WTC11 (cell line): ENCODE results near the gene AGFG2. TPM values are rescaled to one million over a fixed set of nuclear protein-coding genes. Genes with fewer than 3 reads are reported as not detected.
A peak's percentile ranks its signal among the peaks of the same experiment; 100 is the strongest.

Experiments
- ATAC-seq: fragments of 200-7000 bp; cut with Tn5 transposase; 2 replicates; pipeline ENCODE4 v1.10.0; 2021; ENCODE audit warnings: mild to moderate bottlenecking, moderate library complexity
- CTCF ChIA-PET: fragments of 300-600 bp; sonication (Branson Sonifier 250); formaldehyde crosslinking; loops from one replicate; lab custom pipeline; 2021; ENCODE audit warnings: antibody characterized with exemption; lab: Charles Lee
- POLR2A ChIA-PET: fragments of 350-600 bp; sonication (Branson Sonifier 250); formaldehyde crosslinking; loops from one replicate; lab custom pipeline; 2021; ENCODE audit warnings: antibody characterized with exemption; lab: Charles Lee
- DNase-seq: peaks from one replicate; pipeline ENCODE4 v3.0.0; 2021; ENCODE audit warnings: low spot score
- H3K27ac Mint-ChIP-seq: 2 replicates; pipeline ENCODE4 v1.8.0; 2021; ENCODE audit warnings: mixed read lengths
- H3K27me3 Mint-ChIP-seq: 2 replicates; pipeline ENCODE4 v1.8.0; 2021; ENCODE audit warnings: low read depth, mild to moderate bottlenecking, moderate library complexity, mixed read lengths
- H3K36me3 Mint-ChIP-seq: 2 replicates; pipeline ENCODE4 v1.8.0; 2021; ENCODE audit warnings: mixed read lengths
- H3K4me1 Mint-ChIP-seq: 2 replicates; pipeline ENCODE4 v1.8.0; 2022; ENCODE audit warnings: mixed read lengths
- H3K4me3 Mint-ChIP-seq: 2 replicates; pipeline ENCODE4 v1.8.0; 2021; ENCODE audit warnings: mild to moderate bottlenecking, moderate library complexity, mixed read lengths
- H3K9me3 Mint-ChIP-seq: 2 replicates; pipeline ENCODE4 v1.8.0; 2021; ENCODE audit warnings: mixed read lengths
- ETV6 ChIP-seq: sonication (generic); formaldehyde crosslinking; IDR thresholded peaks from 2 replicates; pipeline ENCODE4 v1.8.1; 2022; ENCODE audit warnings: mild to moderate bottlenecking, missing genetic modification reagents
- FOXJ3 ChIP-seq: sonication (generic); formaldehyde crosslinking; IDR thresholded peaks from 2 replicates; pipeline ENCODE4 v1.9.0; 2021; ENCODE audit warnings: missing genetic modification reagents, mild to moderate bottlenecking, borderline replicate concordance
- JAZF1 ChIP-seq: fragments of 250-450 bp; sonication (Bioruptor Pico); IDR thresholded peaks from 2 replicates; pipeline ENCODE4 v1.9.0; 2021; ENCODE audit warnings: moderate library complexity, mild to moderate bottlenecking, inconsistent platforms
- JUN ChIP-seq: sonication (generic); formaldehyde crosslinking; IDR thresholded peaks from 2 replicates; pipeline ENCODE4 v1.8.0; 2023; ENCODE audit warnings: mild to moderate bottlenecking, missing genetic modification reagents
- NR3C1 ChIP-seq: sonication (generic); formaldehyde crosslinking; conservative IDR thresholded peaks from 2 replicates; pipeline ENCODE4 v1.8.1; 2023; ENCODE audit warnings: low read depth, mild to moderate bottlenecking, missing genetic modification reagents
- RELA ChIP-seq: sonication (generic); formaldehyde crosslinking; IDR thresholded peaks from 2 replicates; pipeline ENCODE4 v1.8.1; 2022; ENCODE audit warnings: missing genetic modification reagents, mild to moderate bottlenecking, borderline replicate concordance
- SP1 ChIP-seq: sonication (generic); formaldehyde crosslinking; conservative IDR thresholded peaks from 2 replicates; pipeline ENCODE4 v1.8.1; 2022; ENCODE audit warnings: missing genetic modification reagents
- TP53 ChIP-seq: sonication (generic); formaldehyde crosslinking; IDR thresholded peaks from 2 replicates; pipeline ENCODE4 v1.8.1; 2023; ENCODE audit warnings: mild to moderate bottlenecking, missing genetic modification reagents
- ZBTB21 ChIP-seq: sonication (generic); formaldehyde crosslinking; IDR thresholded peaks from 2 replicates; pipeline ENCODE4 v1.8.1; 2023; ENCODE audit warnings: mild to moderate bottlenecking, missing genetic modification reagents, borderline replicate concordance
- ZNF219 ChIP-seq: sonication (generic); formaldehyde crosslinking; IDR thresholded peaks from 2 replicates; pipeline ENCODE4 v1.8.0; 2023; ENCODE audit warnings: missing genetic modification reagents, mild to moderate bottlenecking, borderline replicate concordance
- total RNA-seq: library from RNA; stranded (reverse); gene quantifications from 3 replicates; pipeline ENCODE4 v1.2.3, GENCODE V29; 2021
- TF ChIP-seq, protein P1 (sequence below): sonication (generic); formaldehyde crosslinking; IDR thresholded peaks from 2 replicates; pipeline ENCODE4 v1.8.0; 2023; ENCODE audit warnings: mild to moderate bottlenecking, missing genetic modification reagents
- TF ChIP-seq, protein P2 (sequence below): sonication (generic); formaldehyde crosslinking; IDR thresholded peaks from 2 replicates; pipeline ENCODE4 v1.8.0; 2023; ENCODE audit warnings: missing genetic modification reagents, mild to moderate bottlenecking, borderline replicate concordance
- TF ChIP-seq, protein P3 (sequence below): sonication (generic); formaldehyde crosslinking; IDR thresholded peaks from 2 replicates; pipeline ENCODE4 v1.8.0; 2022; ENCODE audit warnings: mild to moderate bottlenecking, missing genetic modification reagents
- TF ChIP-seq, protein P4 (sequence below): fragments of 250-450 bp; sonication (Bioruptor Pico); conservative IDR thresholded peaks from 2 replicates; pipeline ENCODE4 v1.9.0; 2021; ENCODE audit warnings: mild to moderate bottlenecking
- TF ChIP-seq, protein P5 (sequence below): fragments of 250-450 bp; sonication (Bioruptor Pico); IDR thresholded peaks from 2 replicates; pipeline ENCODE4 v1.9.0; 2021; ENCODE audit warnings: mild to moderate bottlenecking, borderline replicate concordance

Gene AGFG2
- total RNA-seq, 1 experiment from 2014 or later, result 6.4 TPM

DNA sequence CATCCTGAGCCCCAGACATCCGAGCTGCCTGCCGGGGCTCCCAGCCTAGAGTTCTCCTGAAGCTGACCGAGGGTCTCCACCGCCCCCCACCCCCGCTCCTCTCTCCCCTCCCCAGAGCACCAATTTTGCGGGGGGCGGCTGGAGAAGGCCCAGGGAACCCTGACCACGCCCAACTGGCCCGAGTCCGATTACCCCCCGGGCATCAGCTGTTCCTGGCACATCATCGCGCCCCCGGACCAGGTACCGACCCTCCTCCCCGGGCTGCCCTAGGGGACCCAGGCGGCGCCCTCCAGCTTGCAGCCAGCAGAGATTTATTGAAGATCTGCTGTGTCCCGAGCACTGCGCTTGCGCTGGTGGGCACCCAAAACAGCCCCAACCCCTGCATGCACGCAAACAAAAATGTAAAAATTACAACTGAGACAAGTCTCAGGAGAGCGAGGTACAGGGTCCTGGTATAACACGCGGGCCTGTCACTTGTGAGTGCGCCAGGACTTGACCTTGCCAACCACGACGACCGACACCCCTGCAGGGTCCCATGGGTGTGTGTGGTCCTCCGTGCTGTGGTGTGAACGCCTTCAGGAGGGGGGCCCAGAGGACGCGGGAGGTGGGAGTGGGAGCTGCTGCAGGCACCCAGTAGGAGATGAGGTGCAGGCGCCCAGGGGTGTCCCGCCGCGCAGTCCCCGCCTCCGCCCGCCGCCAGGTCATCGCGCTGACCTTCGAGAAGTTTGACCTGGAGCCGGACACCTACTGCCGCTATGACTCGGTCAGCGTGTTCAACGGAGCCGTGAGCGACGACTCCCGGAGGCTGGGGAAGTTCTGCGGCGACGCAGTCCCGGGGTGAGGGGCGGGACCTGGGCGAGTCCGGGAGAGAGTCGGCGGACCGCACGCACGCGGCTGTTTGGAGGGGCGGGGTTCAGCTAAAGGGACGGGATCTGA is 66.2 kb downstream of the AGFG2 start:
- ATAC-seq, result peak; percentile 2; the same call in 1 of the 2 replicates
- POLR2A ChIA-PET, result interaction anchor here (0.6 to 3.0 kb wide), 4 partner anchors 19 to 101 kb away, joined by 4 to 9 read pairs (median 7); partner anchors contain the start of genes FBXO24, LRCH4 and POP7
- no peak for TF ChIP-seq FOXJ3 (CRISPR knock-in tag)
- 0 out of 2 replicates have a peak, but pooled peaks have one; percentile 12 for TF ChIP-seq RELA (CRISPR knock-in tag)
- no peak for TF ChIP-seq ZBTB21 (CRISPR knock-in tag)
- TF ChIP-seq JUN (CRISPR knock-in tag), result no peak
- TF ChIP-seq, protein P1, sequence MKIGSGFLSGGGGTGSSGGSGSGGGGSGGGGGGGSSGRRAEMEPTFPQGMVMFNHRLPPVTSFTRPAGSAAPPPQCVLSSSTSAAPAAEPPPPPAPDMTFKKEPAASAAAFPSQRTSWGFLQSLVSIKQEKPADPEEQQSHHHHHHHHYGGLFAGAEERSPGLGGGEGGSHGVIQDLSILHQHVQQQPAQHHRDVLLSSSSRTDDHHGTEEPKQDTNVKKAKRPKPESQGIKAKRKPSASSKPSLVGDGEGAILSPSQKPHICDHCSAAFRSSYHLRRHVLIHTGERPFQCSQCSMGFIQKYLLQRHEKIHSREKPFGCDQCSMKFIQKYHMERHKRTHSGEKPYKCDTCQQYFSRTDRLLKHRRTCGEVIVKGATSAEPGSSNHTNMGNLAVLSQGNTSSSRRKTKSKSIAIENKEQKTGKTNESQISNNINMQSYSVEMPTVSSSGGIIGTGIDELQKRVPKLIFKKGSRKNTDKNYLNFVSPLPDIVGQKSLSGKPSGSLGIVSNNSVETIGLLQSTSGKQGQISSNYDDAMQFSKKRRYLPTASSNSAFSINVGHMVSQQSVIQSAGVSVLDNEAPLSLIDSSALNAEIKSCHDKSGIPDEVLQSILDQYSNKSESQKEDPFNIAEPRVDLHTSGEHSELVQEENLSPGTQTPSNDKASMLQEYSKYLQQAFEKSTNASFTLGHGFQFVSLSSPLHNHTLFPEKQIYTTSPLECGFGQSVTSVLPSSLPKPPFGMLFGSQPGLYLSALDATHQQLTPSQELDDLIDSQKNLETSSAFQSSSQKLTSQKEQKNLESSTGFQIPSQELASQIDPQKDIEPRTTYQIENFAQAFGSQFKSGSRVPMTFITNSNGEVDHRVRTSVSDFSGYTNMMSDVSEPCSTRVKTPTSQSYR (CRISPR knock-in tag), result no peak
- TF ChIP-seq, protein P2, sequence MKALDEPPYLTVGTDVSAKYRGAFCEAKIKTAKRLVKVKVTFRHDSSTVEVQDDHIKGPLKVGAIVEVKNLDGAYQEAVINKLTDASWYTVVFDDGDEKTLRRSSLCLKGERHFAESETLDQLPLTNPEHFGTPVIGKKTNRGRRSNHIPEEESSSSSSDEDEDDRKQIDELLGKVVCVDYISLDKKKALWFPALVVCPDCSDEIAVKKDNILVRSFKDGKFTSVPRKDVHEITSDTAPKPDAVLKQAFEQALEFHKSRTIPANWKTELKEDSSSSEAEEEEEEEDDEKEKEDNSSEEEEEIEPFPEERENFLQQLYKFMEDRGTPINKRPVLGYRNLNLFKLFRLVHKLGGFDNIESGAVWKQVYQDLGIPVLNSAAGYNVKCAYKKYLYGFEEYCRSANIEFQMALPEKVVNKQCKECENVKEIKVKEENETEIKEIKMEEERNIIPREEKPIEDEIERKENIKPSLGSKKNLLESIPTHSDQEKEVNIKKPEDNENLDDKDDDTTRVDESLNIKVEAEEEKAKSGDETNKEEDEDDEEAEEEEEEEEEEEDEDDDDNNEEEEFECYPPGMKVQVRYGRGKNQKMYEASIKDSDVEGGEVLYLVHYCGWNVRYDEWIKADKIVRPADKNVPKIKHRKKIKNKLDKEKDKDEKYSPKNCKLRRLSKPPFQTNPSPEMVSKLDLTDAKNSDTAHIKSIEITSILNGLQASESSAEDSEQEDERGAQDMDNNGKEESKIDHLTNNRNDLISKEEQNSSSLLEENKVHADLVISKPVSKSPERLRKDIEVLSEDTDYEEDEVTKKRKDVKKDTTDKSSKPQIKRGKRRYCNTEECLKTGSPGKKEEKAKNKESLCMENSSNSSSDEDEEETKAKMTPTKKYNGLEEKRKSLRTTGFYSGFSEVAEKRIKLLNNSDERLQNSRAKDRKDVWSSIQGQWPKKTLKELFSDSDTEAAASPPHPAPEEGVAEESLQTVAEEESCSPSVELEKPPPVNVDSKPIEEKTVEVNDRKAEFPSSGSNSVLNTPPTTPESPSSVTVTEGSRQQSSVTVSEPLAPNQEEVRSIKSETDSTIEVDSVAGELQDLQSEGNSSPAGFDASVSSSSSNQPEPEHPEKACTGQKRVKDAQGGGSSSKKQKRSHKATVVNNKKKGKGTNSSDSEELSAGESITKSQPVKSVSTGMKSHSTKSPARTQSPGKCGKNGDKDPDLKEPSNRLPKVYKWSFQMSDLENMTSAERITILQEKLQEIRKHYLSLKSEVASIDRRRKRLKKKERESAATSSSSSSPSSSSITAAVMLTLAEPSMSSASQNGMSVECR (CRISPR knock-in tag), result peak; percentile 47; the same call in 1 of the 2 replicates
- 0 out of 2 replicates have a peak, but pooled peaks have one; percentile 4 for TF ChIP-seq SP1 (CRISPR knock-in tag)
- TF ChIP-seq, protein P3, sequence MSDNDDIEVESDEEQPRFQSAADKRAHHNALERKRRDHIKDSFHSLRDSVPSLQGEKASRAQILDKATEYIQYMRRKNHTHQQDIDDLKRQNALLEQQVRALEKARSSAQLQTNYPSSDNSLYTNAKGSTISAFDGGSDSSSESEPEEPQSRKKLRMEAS (CRISPR knock-in tag), result peak; percentile 70
- 0 out of 2 replicates have a peak, but pooled peaks have one; percentile 32 for TF ChIP-seq TP53
- Mint-ChIP-seq H3K27ac (no peak overlapping the region), H3K9me3 (no peaks in the 10 kb centered on the region), H3K4me3 (peak overlapping the region; percentile 84), H3K36me3 (peaks cover 8% of the 10 kb centered on the region), H3K27me3 (peaks cover 13% of the 10 kb centered on the region), H3K4me1 (peaks cover 42% of the 10 kb centered on the region)
- peak; percentile 76 for DNase-seq
- CTCF ChIA-PET, result interaction anchor here (0.6 to 5.8 kb wide), 15 partner anchors 8 to 149 kb away, joined by 3 to 67 read pairs (median 4); partner anchors contain the start of genes FBXO24, LRCH4 and POP7

- Mint-ChIP-seq H3K4me3 (peak overlapping the region; percentile 84), H3K9me3 (no peaks in the 10 kb centered on the region), H3K4me1 (peaks cover 37% of the 10 kb centered on the region), H3K27me3 (peaks cover 13% of the 10 kb centered on the region), H3K27ac (no peak overlapping the region), H3K36me3 (peaks cover 8% of the 10 kb centered on the region)
- ChIA-PET CTCF (interaction anchor here (0.6 to 5.8 kb wide), 9 partner anchors 17 to 150 kb away, joined by 3 to 67 read pairs (median 4); partner anchors contain the start of genes FBXO24 and LRCH4), POLR2A (interaction anchor here (1.0 to 1.8 kb wide), 3 partner anchors 20 to 99 kb away, joined by 3 to 6 read pairs (median 4); partner anchors contain the start of genes FBXO24, LRCH4 and POP7)
- ATAC-seq, result no peak
- DNase-seq, result no peak
- TF ChIP-seq, protein P4, sequence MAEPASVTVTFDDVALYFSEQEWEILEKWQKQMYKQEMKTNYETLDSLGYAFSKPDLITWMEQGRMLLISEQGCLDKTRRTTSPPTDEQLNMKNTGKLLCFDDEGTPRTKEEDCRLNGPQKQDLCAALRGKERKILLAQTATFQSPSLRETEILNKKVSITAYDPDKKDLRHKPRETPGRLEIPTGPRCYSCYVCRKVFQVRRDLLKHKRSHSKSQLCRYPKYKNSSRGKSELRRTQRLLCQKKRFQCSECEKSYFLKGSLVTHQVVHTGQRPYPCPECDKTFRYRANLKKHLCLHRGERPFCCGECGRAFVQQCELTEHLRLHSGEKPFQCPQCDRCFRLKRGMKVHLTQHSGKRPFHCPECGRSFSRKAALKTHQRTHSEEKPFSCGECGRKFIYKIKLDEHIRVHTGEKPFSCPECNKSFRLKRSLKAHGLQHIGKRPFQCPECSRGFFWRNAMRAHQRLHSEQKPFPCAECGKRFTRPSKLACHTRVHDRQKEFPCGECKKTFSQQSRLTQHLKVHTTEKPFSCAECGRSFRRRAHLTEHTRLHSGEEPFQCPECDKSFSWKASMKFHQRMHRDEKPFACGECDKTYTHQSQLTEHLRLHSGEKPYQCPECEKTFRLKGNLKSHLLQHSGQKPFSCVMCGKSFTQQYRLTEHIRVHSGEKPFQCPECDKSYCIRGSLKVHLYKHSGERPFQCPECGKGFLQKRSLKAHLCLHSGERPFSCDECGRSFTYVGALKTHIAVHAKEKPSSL (CRISPR knock-in tag), result no peak
- TF ChIP-seq, protein P5, sequence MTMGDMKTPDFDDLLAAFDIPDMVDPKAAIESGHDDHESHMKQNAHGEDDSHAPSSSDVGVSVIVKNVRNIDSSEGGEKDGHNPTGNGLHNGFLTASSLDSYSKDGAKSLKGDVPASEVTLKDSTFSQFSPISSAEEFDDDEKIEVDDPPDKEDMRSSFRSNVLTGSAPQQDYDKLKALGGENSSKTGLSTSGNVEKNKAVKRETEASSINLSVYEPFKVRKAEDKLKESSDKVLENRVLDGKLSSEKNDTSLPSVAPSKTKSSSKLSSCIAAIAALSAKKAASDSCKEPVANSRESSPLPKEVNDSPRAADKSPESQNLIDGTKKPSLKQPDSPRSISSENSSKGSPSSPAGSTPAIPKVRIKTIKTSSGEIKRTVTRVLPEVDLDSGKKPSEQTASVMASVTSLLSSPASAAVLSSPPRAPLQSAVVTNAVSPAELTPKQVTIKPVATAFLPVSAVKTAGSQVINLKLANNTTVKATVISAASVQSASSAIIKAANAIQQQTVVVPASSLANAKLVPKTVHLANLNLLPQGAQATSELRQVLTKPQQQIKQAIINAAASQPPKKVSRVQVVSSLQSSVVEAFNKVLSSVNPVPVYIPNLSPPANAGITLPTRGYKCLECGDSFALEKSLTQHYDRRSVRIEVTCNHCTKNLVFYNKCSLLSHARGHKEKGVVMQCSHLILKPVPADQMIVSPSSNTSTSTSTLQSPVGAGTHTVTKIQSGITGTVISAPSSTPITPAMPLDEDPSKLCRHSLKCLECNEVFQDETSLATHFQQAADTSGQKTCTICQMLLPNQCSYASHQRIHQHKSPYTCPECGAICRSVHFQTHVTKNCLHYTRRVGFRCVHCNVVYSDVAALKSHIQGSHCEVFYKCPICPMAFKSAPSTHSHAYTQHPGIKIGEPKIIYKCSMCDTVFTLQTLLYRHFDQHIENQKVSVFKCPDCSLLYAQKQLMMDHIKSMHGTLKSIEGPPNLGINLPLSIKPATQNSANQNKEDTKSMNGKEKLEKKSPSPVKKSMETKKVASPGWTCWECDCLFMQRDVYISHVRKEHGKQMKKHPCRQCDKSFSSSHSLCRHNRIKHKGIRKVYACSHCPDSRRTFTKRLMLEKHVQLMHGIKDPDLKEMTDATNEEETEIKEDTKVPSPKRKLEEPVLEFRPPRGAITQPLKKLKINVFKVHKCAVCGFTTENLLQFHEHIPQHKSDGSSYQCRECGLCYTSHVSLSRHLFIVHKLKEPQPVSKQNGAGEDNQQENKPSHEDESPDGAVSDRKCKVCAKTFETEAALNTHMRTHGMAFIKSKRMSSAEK (CRISPR knock-in tag), result no peak
- no peak for TF ChIP-seq ZNF219 (CRISPR knock-in tag)
- no peak for TF ChIP-seq JAZF1
- TF ChIP-seq NR3C1 (CRISPR knock-in tag), result no peak
- TF ChIP-seq ETV6, result no peak
- no peak for TF ChIP-seq TP53
Observed at GRCh38 chr7:100606313-100606712, 67.3 kb downstream of the AGFG2 start.
